HG03108 (cell line): ENCODE results near the gene SLC25A45.

Experiments
- ATAC-seq: cut with Tn5 transposase; IDR thresholded peaks from one replicate; pipeline ENCODE4 v1.9.1; 2021; ENCODE audit warnings: moderate library complexity; ENCODE audit not compliant: unreplicated experiment

Gene SLC25A45

DNA sequence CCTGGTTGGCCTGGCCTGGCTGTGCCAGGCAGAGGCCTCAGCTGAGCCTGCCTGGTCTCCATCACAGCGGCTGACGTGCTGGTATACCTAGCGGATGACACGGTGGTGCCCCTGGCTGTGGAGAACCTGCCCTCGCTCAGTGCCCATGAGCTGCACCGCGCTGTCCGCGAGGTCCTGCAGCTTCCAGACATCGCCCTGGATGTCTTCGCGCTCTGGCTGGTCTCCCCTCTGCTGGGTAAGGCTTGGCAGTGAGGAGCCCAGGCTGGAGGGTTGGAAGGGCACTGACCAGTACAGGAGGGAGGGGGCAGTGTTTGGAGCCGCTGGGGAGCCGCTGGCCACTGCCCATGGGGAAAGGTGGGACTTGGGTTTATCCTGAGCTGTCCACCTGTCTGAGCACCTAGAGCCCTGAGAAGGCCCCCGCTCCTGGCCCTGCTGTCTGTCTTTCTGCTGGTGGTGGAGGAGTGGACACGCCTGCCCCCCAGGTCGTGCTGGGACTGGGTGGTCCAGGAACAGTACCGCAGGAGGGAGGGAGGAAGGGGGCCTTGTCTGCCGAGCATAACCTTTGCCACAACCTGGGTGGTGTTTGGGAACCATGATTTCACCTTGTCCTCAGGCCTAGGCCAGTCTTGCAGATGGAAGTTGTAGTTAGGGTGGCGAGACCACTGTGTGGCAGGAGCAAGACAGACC, 7.0 kb upstream of the SLC25A45 start:
- no peak for ATAC-seq

- ATAC-seq: no peak
Measured at GRCh38 chr11:65388731-65389130, 6.3 kb upstream of the SLC25A45 start.

GRCh38 chr11:65386307-65387140, 4.1 kb upstream of the SLC25A45 start, which contains the start of gene FRMD8:
FRMD8 (plus strand) TSS chr11:65386637; CDS start chr11:65387037, 400 bp downstream.
- peak; percentile 28 for ATAC-seq

- no peak for ATAC-seq
Measured at GRCh38 chr11:65384301-65384889, 1.9 kb upstream of the SLC25A45 start.

DNA sequence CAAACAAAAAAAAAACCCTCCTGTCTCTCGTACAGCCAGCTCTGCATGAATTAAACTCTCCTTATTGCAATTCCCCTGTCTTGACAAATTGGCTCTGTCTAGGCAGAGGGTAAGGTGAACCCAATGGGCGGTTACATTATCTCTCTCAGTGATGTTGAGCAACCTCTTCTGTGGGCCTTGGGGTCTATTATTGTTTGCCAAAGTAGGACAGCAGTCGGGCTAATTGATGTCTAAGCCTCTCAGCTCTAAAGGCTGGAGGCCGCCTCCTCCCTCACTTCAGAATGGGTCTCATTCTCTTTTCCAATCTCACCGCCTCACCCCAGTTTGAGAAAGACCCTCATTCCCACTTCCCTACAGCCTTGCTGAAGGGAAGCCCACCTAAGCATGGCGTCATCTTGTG, 1.3 kb upstream of the SLC25A45 start:
- ATAC-seq: no peak

- no peak for ATAC-seq
Measured at GRCh38 chr11:65382804-65383368, 440 bp upstream of the SLC25A45 start.

- ATAC-seq: no peak
Measured at GRCh38 chr11:65381716-65382032, 772 bp downstream of the SLC25A45 start.

DNA sequence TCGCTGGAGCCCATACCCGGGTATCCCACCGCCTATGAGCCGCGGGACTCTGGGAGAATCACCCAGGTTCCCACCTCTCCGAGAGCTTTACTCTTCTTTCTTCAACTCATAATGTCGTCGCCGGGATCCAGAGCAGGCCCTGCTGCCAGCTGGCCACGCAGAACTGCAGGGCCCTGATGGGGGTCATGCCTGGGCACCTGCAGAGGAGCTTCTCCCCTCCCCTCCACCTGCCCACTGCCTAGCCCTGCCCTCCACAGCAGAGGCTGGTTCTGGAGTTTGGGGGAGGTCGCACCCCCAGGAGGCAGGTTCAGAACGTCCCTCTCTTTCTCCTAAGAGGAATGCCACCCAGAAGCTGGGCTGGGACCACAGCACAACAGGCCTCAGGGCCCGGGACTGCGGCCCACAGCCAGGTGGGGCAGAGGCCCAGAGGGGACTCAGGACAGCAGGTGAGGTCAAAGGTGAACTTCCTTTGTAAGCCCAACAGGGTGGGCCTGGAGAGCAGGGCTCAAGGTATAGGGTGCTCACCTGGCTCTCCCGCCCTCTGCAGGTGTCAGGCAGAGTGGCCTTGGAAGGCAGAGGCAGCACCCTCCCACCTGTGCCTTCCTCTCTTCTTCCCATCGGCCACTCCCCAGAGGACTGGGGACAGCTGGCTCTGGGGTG, 1.9 kb downstream of the SLC25A45 start:
- ATAC-seq: no peak

DNA sequence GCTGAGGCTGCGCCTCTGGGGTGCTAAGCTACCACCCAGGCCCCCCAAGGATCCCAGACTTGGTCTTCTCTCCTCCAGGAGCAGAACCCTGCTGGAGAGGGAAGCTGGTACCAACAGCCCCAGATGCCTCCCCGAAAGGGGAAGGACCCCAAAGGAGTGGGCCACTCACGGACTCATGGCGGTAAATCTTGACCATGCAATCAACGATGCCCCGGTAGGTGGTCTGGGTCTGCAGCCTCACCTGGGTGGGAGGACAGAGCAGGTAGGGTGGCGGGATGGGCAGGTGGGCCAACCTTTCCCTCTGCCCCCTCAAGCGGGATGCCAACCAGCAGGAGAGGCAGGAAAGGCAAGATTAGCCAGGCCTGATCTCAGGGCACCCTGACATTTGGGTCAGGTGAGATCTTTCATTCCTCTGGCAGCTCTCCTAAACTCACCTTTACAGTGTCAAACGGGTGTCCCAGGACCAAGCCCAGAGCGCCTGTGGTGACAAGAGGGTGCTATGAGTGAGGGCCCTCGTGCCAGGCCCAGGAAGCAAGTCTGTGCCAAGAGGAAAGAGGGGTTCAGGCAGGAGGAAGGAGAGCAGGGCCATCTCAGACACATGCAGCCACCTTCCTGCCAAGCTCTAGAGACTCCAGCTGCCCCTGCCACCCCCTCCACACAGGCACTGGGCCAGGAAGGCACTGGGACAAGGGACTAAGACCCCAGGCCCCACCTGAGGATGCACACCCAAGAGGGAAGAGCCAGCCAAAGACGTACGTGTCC, 2.6 kb downstream of the SLC25A45 start:
- ATAC-seq: no peak

- no peak for ATAC-seq
Measured at GRCh38 chr11:65378928-65379638, 3.4 kb downstream of the SLC25A45 start.

GRCh38 chr11:65378208-65378927, 4.1 kb downstream of the SLC25A45 start:
- no peak for ATAC-seq

DNA sequence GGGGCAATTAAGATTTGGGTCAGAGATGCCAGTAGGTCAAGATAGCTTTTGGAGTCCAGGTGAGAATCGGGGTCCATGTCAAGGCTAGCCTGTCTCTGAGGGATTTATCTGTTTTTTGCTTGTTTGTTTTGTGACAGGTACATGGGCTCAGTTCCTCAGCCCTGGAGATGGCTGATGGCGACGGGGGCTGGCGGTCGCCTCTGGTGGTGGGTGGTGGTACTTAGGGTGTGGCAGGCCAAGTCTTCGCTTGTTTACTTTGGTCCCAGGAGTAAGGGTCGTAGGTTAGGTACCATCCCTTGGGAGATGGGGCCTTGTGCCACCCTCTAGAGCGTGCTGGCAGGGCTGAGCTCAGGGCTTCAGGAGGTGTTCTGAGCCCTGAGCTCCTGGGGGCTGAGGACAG, 4.7 kb downstream of the SLC25A45 start:
- no peak for ATAC-seq

- ATAC-seq: no peak
Measured at GRCh38 chr11:65377036-65377435, 5.4 kb downstream of the SLC25A45 start.

DNA sequence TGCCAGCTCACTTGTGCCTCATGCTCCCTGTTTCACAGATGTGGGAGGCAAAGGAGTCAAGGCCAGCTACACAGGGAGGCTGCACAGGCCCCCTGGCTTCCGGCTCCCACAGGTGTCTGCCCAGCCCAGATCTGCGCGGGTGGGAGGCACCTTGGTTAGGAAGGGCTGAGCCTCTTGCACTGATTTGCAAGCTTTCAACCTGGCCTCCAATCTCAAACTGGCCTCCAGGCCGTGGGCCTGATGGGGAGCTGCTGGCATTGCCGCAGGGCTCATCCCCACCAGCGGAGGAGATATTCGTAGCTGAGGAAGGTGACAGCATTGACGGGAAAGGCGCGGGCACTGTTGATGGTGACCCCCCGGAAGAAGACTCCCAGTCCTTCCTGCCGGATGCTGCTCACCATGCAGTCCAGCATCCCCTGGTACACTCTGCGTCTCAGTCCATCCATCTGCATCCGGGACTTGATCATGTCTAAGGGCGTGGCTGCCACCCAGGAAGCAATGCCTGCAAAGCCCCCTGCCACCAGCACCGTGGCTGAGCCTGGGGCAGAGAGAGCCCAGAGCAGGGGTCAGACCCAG, 6.2 kb downstream of the SLC25A45 start:
- no peak for ATAC-seq

DNA sequence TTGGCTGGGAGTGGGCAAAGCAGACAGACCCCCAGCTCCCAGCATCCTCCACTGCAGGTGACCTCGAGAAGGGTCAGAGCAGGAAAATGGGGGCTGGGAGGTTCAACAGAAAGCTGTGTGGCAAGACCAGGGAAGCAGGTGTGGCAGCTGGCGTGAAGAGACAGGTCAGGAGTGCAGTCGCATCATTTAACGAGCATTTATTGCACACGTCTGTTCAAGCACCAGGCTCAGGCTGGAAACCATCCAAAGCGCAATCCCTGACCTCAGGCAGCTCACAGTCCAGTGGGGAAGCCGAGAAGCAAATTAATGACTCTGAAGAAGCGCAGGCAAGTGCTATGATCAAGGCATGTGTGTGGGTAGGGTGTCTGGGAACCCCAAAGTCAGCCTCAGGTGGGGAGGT, 7.4 kb downstream of the SLC25A45 start:
- no peak for ATAC-seq

- ATAC-seq: no peak
Measured at GRCh38 chr11:65373839-65374580, 8.4 kb downstream of the SLC25A45 start.

DNA sequence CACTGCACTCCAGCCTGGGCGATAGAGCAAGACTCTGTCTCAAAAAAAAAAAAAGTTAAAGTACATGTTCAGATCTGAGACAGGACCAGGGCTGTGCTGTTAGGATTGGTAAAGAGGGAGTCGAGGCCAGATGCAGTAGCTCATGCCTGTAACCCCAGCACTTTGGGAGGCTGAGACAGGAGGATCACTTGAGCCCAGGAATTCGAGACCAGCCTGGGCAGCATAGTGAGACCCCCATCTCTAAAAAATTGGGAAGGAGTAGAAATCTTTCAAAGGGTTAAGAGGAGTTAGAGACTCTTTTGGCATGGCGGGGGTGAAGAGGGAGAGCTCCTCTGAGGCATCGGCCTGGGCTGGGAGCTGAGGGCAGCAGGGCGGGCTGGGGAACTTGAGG, 11.8 kb downstream of the SLC25A45 start:
- no peak for ATAC-seq

GRCh38 chr11:65366340-65366773, 16.1 kb downstream of the SLC25A45 start:
- ATAC-seq: no peak
